GM12878 (cell line): ENCODE measurements around the gene TULP1. TPM values are rescaled to one million over a fixed set of nuclear protein-coding genes. Genes with fewer than 3 reads are reported as not detected.

Source experiments
- ATAC-seq: fragments of 200-7000 bp; cut with Tn5 transposase; 3 replicates; pipeline ENCODE4 v1.9.1; 2020; ENCODE audit warnings: mild to moderate bottlenecking, moderate library complexity
- BruUV-seq: library from RNA; stranded (reverse); fragments of 400-500 nt; replicated peaks from 2 replicates; lab custom pipeline; 2021; lab: Mats Ljungman, UMichigan
- CTCF ChIA-PET: fragments of 300-600 bp; sonication (Branson Sonifier 250); formaldehyde crosslinking; extraction: SDS; loops from one replicate; lab custom pipeline; 2021; ENCODE audit warnings: inconsistent platforms; lab: Yijun Ruan, JAX
- POLR2A ChIA-PET: fragments of 350-600 bp; formaldehyde crosslinking; extraction: SDS; loops from one replicate; lab custom pipeline; 2021; ENCODE audit warnings: inconsistent platforms; lab: Charles Lee
- RAD21 ChIA-PET: fragments of 300-600 bp; sonication (Branson Sonifier 250); formaldehyde crosslinking; loops from one replicate; lab custom pipeline; 2023; ENCODE audit warnings: antibody characterized with exemption; ENCODE audit not compliant: unreplicated experiment; lab: Charles Lee
- SMC1A ChIA-PET: fragments of 300-600 bp; sonication (Branson Sonifier 250); formaldehyde crosslinking; loops from one replicate; lab custom pipeline; 2023; ENCODE audit not compliant: unreplicated experiment, uncharacterized antibody; lab: Charles Lee
- DNase-seq: peaks from one replicate; pipeline ENCODE4 v3.0.0-alpha.2; 2011; ENCODE audit warnings: low read depth, low spot score
- FAIRE-seq: peaks from 3 replicates; lab custom pipeline; 2011; peaks lifted over from hg19 to GRCh38; lab: Jason Lieb, UNC
- H2AFZ ChIP-seq: 2 replicates; pipeline ENCODE4 v1.6.0; 2011; ENCODE audit warnings: low read depth, low read length, control low read depth; ENCODE audit not compliant: control insufficient read depth
- H3K27ac ChIP-seq: 2 replicates; pipeline ENCODE4 v1.5.1; 2011; ENCODE audit warnings: control low read depth; ENCODE audit not compliant: control insufficient read depth, insufficient read depth
- H3K27me3 ChIP-seq, 2 experiments: replicated peaks in 1 of 2; 2 replicates each; pipeline versions ENCODE4 v1.6.0 to v1.6.1; 2011; ENCODE audit warnings: low read length in 1 of 2; ENCODE audit not compliant: control insufficient read depth in 2 of 2, insufficient read depth in 2 of 2
- H3K36me3 ChIP-seq, 2 experiments: 2 replicates each; pipeline ENCODE4 v1.5.1; 2011; ENCODE audit warnings: low read length in 1 of 2; ENCODE audit not compliant: control insufficient read depth in 2 of 2, insufficient read depth in 2 of 2
- H3K4me1 ChIP-seq: 2 replicates; pipeline ENCODE4 v1.6.1; 2011; ENCODE audit warnings: mild to moderate bottlenecking, low read length, moderate library complexity, mixed read lengths; ENCODE audit not compliant: control insufficient read depth, insufficient read depth
- H3K4me2 ChIP-seq: 2 replicates; pipeline ENCODE4 v1.6.0; 2011; ENCODE audit warnings: control low read depth; ENCODE audit not compliant: control insufficient read depth, insufficient read depth
- H3K4me3 ChIP-seq: fragments of 200-600 bp; sonication (generic); 2 replicates; pipeline ENCODE4 v1.5.1; 2016
- H3K79me2 ChIP-seq: 2 replicates; pipeline ENCODE4 v1.6.0; 2011; ENCODE audit warnings: low read length; ENCODE audit not compliant: control insufficient read depth, insufficient read depth
- H3K9ac ChIP-seq: 2 replicates; pipeline ENCODE4 v1.8.0; 2011; ENCODE audit warnings: low read length, control low read depth, mixed read lengths; ENCODE audit not compliant: control insufficient read depth, insufficient read depth
- H3K9me3 ChIP-seq: replicated peaks from 3 replicates; pipeline ENCODE4 v1.5.1; 2011; ENCODE audit warnings: mild to moderate bottlenecking, low read length; ENCODE audit not compliant: control insufficient read depth, insufficient read depth
- H4K20me1 ChIP-seq: 2 replicates; pipeline ENCODE4 v1.6.0; 2011; ENCODE audit not compliant: control insufficient read depth, insufficient read depth
- BHLHE40 ChIP-seq, 2 experiments: fragments of 450-650 bp in 1 of 2; IDR thresholded peaks; 2 replicates each; pipeline ENCODE4 v1.6.1; 2011 to 2017; ENCODE audit warnings: low read depth in 2 of 2, borderline replicate concordance in 1 of 2, improper control_type of control experiment in 1 of 2, low read length in 1 of 2, mild to moderate bottlenecking in 1 of 2
- CBFB ChIP-seq: IDR thresholded peaks from 2 replicates; pipeline ENCODE4 v1.6.1; 2016; ENCODE audit warnings: antibody characterized with exemption, low read depth
- FOXM1 ChIP-seq: IDR thresholded peaks from 2 replicates; pipeline ENCODE4 v1.6.1; 2012; ENCODE audit warnings: low read depth, mild to moderate bottlenecking, inconsistent platforms, low read length, moderate library complexity
- GATAD2B ChIP-seq: fragments of 450-650 bp; conservative IDR thresholded peaks from 2 replicates; pipeline ENCODE4 v1.6.1; 2017; ENCODE audit warnings: low read depth, mild to moderate bottlenecking, moderate library complexity
- HDGF ChIP-seq: fragments of 450-650 bp; IDR thresholded peaks from 2 replicates; pipeline ENCODE4 v1.6.1; 2016; ENCODE audit warnings: antibody characterized with exemption
- NFYA ChIP-seq: IDR thresholded peaks from 2 replicates; pipeline ENCODE4 v1.6.1; 2011; ENCODE audit warnings: low read depth, mild to moderate bottlenecking, low read length, improper control_type of control experiment, borderline replicate concordance
- NFYB ChIP-seq: IDR thresholded peaks from 2 replicates; pipeline ENCODE4 v1.6.1; 2011; ENCODE audit warnings: low read depth, mild to moderate bottlenecking, low read length, improper control_type of control experiment, moderate library complexity; ENCODE audit not compliant: insufficient read depth
- NRF1 ChIP-seq: conservative IDR thresholded peaks from 2 replicates; pipeline ENCODE4 v1.6.1; 2011; ENCODE audit warnings: mild to moderate bottlenecking, low read depth, low read length, improper control_type of control experiment
- SMC3 ChIP-seq: IDR thresholded peaks from 2 replicates; pipeline ENCODE4 v1.6.1; 2011; ENCODE audit warnings: low read length, improper control_type of control experiment, borderline replicate concordance
- WRNIP1 ChIP-seq: IDR thresholded peaks from 2 replicates; pipeline ENCODE4 v1.6.1; 2011; ENCODE audit warnings: low read depth, low read length, improper control_type of control experiment, borderline replicate concordance
- YY1 ChIP-seq: IDR thresholded peaks from 2 replicates; pipeline ENCODE4 v1.6.1; 2011; ENCODE audit warnings: low read depth, mild to moderate bottlenecking, low read length
- ZZZ3 ChIP-seq: IDR thresholded peaks from 2 replicates; pipeline ENCODE4 v1.6.1; 2011; ENCODE audit warnings: low read depth; ENCODE audit not compliant: control insufficient read depth, insufficient read length
- WGBS: methylation state at CpG from one replicate; pipeline ENCODE4 v1.1.6; 2016; ENCODE audit warnings: low lambda C conversion rate; ENCODE audit not compliant: insufficient replicate concordance, insufficient coverage; ENCODE audit errors: missing lambda C conversion rate; 5-methylcytosine and 5-hydroxymethylcytosine counted together
- in situ Hi-C: fragments of 300-500 bp; cut with MboI; formaldehyde crosslinking; loops from 9 replicates; pipeline ENCODE4 v1.14.3; 2018; ENCODE audit warnings: mixed read lengths
- intact Hi-C: fragments of 100-400 bp; cut with micrococcal nuclease; formaldehyde crosslinking; loops from one replicate; pipeline ENCODE4 v1.14.2; 2022; ENCODE audit not compliant: unreplicated experiment
- polyA plus RNA-seq, 11 experiments: library from polyadenylated mRNA; depleted of rRNA in 4 of 11; unstranded in 6 of 11; stranded (reverse) in 5 of 11; fragments of >200 nt; fragmentation: Nextera tagmentation in 4 of 11; fragmentation: Illumina TruSeq in 1 of 11; extraction: Ambion mirVana in 4 of 11; extraction: Trizol in 1 of 11; gene quantifications; 1 replicate in 1 of 11; 2 replicates in 10 of 11; pipeline versions ENCODE4 v1.2.1 to v1.2.3, GENCODE V29; 2011 to 2016; ENCODE audit warnings: inconsistent platforms in 2 of 11, missing spikeins in 2 of 11, low read depth in 1 of 11
- total RNA-seq, 4 experiments: library from RNA; depleted of rRNA in 3 of 4; stranded (reverse); fragments of >200 nt in 3 of 4; fragmentation: Illumina TruSeq in 1 of 4; extraction: Trizol in 1 of 4; gene quantifications; 2 replicates each; pipeline versions ENCODE4 v1.2.1 to v1.2.3, GENCODE V29; 2013 to 2021
- TF ChIP-seq, protein P1 (sequence below): fragments of 450-650 bp; IDR thresholded peaks from 2 replicates; pipeline ENCODE4 v1.6.1; 2018; ENCODE audit warnings: mild to moderate bottlenecking, low read depth, moderate library complexity; ENCODE audit not compliant: partially characterized antibody
- TF ChIP-seq, protein P2 (sequence below): fragments of 150-350 bp; IDR thresholded peaks from 2 replicates; pipeline ENCODE4 v1.6.1; 2014; ENCODE audit warnings: mild to moderate bottlenecking, low read depth, low read length
- TF ChIP-seq, protein P3 (sequence below): fragments of 450-650 bp; IDR thresholded peaks from 2 replicates; pipeline ENCODE4 v1.6.1; 2017; ENCODE audit warnings: mild to moderate bottlenecking, low read depth, inconsistent platforms; ENCODE audit not compliant: poor library complexity, severe bottlenecking

The TULP1 gene
- total and polyA plus RNA-seq, 10 of the 15 experiments (the other 5 are each of a cell fraction or from before 2014, with no cell fraction given), result not detected

DNA sequence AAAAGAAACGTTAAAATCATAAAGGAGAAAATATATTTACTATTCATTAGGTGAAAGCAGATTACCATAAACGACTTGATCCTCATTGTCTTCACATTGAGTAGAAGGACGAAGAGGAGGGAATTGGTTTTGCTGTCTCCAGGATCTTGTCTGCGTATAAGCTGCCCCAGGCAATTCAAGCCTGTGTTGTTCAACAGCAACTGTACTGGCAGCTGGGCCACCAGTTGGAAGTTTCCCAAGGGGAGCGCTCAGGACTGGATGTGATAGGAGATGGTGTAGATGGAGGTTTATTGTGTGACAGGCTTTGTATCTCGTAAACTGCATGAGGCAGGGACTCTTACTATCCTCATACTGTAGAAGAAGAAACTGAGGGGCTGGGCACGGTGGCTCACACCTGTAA, 64.5 kb downstream of the TULP1 start:
- no peak overlapping the region for H3K4me3 ChIP-seq
- no peak overlapping the region for H3K27ac ChIP-seq
- ChIA-PET POLR2A (interaction anchor here (0.6 to 1.0 kb wide), 2 partner anchors 151 to 455 kb away, joined by 3 to 5 read pairs; partner anchors contain the start of gene DEF6), SMC1A (interaction anchor here (0.7 to 6.8 kb wide), 6 partner anchors 9 to 150 kb away, joined by 3 to 116 read pairs (median 14); partner anchors contain the start of genes DEF6 and PPARD), RAD21 (interaction anchor here (0.8 to 8.7 kb wide), 7 partner anchors 18 to 151 kb away, joined by 3 to 125 read pairs (median 4); partner anchors contain the start of genes DEF6 and PPARD), CTCF (interaction anchor here (1.0 to 6.5 kb wide), 11 partner anchors 14 to 154 kb away, joined by 3 to 177 read pairs (median 7); partner anchors contain the start of genes DEF6 and PPARD)
- no peak overlapping the region for H2AFZ ChIP-seq
- no peaks in the 10 kb centered on the region for H3K9me3 ChIP-seq
- H3K36me3 ChIP-seq, result no peaks in the 10 kb centered on the region
- peaks cover 4% of the 10 kb centered on the region for H3K79me2 ChIP-seq
- 64% methylated on average over 7 of the region's 7 CpGs for WGBS
- H3K4me1 ChIP-seq, result peaks cover 5% of the 10 kb centered on the region
- no peak overlapping the region for H3K4me2 ChIP-seq
- DNase-seq (no peak), ATAC-seq (no peak), FAIRE-seq (no peak)
- TF ChIP-seq, protein P1, sequence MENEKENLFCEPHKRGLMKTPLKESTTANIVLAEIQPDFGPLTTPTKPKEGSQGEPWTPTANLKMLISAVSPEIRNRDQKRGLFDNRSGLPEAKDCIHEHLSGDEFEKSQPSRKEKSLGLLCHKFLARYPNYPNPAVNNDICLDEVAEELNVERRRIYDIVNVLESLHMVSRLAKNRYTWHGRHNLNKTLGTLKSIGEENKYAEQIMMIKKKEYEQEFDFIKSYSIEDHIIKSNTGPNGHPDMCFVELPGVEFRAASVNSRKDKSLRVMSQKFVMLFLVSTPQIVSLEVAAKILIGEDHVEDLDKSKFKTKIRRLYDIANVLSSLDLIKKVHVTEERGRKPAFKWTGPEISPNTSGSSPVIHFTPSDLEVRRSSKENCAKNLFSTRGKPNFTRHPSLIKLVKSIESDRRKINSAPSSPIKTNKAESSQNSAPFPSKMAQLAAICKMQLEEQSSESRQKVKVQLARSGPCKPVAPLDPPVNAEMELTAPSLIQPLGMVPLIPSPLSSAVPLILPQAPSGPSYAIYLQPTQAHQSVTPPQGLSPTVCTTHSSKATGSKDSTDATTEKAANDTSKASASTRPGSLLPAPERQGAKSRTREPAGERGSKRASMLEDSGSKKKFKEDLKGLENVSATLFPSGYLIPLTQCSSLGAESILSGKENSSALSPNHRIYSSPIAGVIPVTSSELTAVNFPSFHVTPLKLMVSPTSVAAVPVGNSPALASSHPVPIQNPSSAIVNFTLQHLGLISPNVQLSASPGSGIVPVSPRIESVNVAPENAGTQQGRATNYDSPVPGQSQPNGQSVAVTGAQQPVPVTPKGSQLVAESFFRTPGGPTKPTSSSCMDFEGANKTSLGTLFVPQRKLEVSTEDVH, result no peak
- TF ChIP-seq CBFB (no peak), NFYB (no peak), NFYA (no peak), WRNIP1 (no peak), ZZZ3 (no peak), NRF1 (no peak), GATAD2B (no peak), YY1 (no peak), BHLHE40 (IDR thresholded peaks at IDR 0.05; ENCODE audit: borderline replicate concordance in 1 of 2, low read depth in 2 of 2, low read length in 1 of 2) (no peak), HDGF (no peak), SMC3 (no peak), FOXM1 (no peak)
- TF ChIP-seq, protein P2, sequence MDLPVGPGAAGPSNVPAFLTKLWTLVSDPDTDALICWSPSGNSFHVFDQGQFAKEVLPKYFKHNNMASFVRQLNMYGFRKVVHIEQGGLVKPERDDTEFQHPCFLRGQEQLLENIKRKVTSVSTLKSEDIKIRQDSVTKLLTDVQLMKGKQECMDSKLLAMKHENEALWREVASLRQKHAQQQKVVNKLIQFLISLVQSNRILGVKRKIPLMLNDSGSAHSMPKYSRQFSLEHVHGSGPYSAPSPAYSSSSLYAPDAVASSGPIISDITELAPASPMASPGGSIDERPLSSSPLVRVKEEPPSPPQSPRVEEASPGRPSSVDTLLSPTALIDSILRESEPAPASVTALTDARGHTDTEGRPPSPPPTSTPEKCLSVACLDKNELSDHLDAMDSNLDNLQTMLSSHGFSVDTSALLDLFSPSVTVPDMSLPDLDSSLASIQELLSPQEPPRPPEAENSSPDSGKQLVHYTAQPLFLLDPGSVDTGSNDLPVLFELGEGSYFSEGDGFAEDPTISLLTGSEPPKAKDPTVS, result no peak
- TF ChIP-seq, protein P3, sequence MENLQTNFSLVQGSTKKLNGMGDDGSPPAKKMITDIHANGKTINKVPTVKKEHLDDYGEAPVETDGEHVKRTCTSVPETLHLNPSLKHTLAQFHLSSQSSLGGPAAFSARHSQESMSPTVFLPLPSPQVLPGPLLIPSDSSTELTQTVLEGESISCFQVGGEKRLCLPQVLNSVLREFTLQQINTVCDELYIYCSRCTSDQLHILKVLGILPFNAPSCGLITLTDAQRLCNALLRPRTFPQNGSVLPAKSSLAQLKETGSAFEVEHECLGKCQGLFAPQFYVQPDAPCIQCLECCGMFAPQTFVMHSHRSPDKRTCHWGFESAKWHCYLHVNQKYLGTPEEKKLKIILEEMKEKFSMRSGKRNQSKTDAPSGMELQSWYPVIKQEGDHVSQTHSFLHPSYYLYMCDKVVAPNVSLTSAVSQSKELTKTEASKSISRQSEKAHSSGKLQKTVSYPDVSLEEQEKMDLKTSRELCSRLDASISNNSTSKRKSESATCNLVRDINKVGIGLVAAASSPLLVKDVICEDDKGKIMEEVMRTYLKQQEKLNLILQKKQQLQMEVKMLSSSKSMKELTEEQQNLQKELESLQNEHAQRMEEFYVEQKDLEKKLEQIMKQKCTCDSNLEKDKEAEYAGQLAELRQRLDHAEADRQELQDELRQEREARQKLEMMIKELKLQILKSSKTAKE, result no peak
- H4K20me1 ChIP-seq, result no peaks in the 10 kb centered on the region
- in situ Hi-C loops, result no loop called here
- intact Hi-C loops, result no loop called here
- no TSS peak for BruUV-seq
- no peak overlapping the region for H3K9ac ChIP-seq
- H3K27me3 ChIP-seq, result 0 out of 4 replicates have a peak, but pooled peaks cover 0 to 3% of the 10 kb centered on the region in 2 experiments
